ENCODE measurements around the gene GKN2.

DNA sequence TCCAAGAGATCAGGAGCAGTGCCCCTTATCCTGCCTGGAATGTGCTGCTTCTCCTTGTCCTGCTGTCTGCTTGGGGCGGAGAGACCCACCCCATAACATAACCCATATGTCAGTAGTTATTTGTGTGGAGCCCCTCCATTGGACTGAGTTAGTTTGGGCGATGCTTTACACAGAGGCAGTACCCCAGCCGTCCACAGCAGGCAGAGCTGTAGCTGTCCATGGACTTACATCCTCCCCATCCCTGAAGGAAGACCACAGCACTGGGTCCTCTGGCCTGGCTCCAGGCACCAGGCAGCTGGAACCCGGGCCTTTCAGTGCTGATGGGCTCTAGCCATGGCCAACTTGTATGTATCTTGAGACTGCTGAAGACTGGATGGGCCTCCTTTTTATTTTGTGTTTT, 20.3 kb downstream of the GKN2 start:
- TF ChIP-seq, protein P1, sequence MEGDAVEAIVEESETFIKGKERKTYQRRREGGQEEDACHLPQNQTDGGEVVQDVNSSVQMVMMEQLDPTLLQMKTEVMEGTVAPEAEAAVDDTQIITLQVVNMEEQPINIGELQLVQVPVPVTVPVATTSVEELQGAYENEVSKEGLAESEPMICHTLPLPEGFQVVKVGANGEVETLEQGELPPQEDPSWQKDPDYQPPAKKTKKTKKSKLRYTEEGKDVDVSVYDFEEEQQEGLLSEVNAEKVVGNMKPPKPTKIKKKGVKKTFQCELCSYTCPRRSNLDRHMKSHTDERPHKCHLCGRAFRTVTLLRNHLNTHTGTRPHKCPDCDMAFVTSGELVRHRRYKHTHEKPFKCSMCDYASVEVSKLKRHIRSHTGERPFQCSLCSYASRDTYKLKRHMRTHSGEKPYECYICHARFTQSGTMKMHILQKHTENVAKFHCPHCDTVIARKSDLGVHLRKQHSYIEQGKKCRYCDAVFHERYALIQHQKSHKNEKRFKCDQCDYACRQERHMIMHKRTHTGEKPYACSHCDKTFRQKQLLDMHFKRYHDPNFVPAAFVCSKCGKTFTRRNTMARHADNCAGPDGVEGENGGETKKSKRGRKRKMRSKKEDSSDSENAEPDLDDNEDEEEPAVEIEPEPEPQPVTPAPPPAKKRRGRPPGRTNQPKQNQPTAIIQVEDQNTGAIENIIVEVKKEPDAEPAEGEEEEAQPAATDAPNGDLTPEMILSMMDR (IDR thresholded peaks at IDR 0.05): no peak
- no peak for TF ChIP-seq POLR2A (IDR thresholded peaks at IDR 0.05)

Data from tibial nerve (tissue), 3 donors.